Heart right ventricle (tissue), 16 donors: Measurements from ENCODE around the gene DUSP7. TPM values are rescaled to one million over a fixed set of nuclear protein-coding genes. Genes with fewer than 3 reads are reported as not detected.

Experiments
- ATAC-seq, 8 donors: fragments of 200-7000 bp; cut with Tn5 transposase; one replicate each; pipeline ENCODE4 v1.9.1; 2020; ENCODE audit warnings: mild to moderate bottlenecking in 8 of 8, moderate library complexity in 8 of 8, moderate number of reproducible peaks in 1 of 8
- DNase-seq, 2 donors: peaks; one replicate each; pipeline ENCODE4 v3.0.0-alpha.2; 2020
- H3K27ac ChIP-seq, 10 donors: fragments of 200-600 bp; sonication (generic) in 2 of 10; one replicate each; pipeline versions ENCODE4 v1.5.0 to v1.8.0; 2020 to 2022; ENCODE audit warnings: mild to moderate bottlenecking in 3 of 10
- H3K27me3 ChIP-seq, 7 donors: fragments of 200-600 bp; one replicate each; pipeline ENCODE4 v1.8.0; 2021 to 2022; ENCODE audit warnings: mild to moderate bottlenecking in 2 of 7
- H3K36me3 ChIP-seq, 9 donors: fragments of 200-600 bp; sonication (generic) in 1 of 9; one replicate each; pipeline versions ENCODE4 v1.5.0 to v1.8.0; 2020 to 2022; ENCODE audit warnings: mild to moderate bottlenecking in 2 of 9
- H3K4me1 ChIP-seq, 9 donors: fragments of 200-600 bp; sonication (generic) in 1 of 9; one replicate each; pipeline versions ENCODE4 v1.5.0 to v1.8.0; 2020 to 2022; ENCODE audit warnings: mild to moderate bottlenecking in 4 of 9
- H3K4me3 ChIP-seq, 10 donors: fragments of 200-600 bp; sonication (generic) in 2 of 10; one replicate each; pipeline versions ENCODE4 v1.5.0 to v1.8.0; 2020 to 2022; ENCODE audit warnings: mild to moderate bottlenecking in 7 of 10, moderate library complexity in 2 of 10
- H3K9me3 ChIP-seq, 11 donors: fragments of 200-600 bp in 10 of 11; sonication (generic) in 2 of 11; one replicate each; pipeline versions ENCODE4 v1.5.0 to v1.8.0; 2013 to 2022; ENCODE audit warnings: mild to moderate bottlenecking in 2 of 11, control low read depth in 1 of 11, moderate library complexity in 1 of 11
- CTCF ChIP-seq, 9 donors: fragments of 200-600 bp; sonication (generic) in 2 of 9; IDR thresholded peaks; one replicate each; pipeline versions ENCODE4 v1.5.0 to v1.8.0; 2021 to 2022; ENCODE audit warnings: antibody characterized with exemption in 9 of 9, mild to moderate bottlenecking in 5 of 9, moderate library complexity in 1 of 9
- WGBS, 2 donors: extraction: QIAGEN DNeasy Blood & Tissue Kit; methylation state at CpG; one replicate each; pipeline ENCODE4 v1.1.7; 2013; ENCODE audit warnings: inconsistent platforms in 1 of 2; 5-methylcytosine and 5-hydroxymethylcytosine counted together
- intact Hi-C, 10 donors: fragments of 100-400 bp; cut with DNase I; formaldehyde crosslinking; loops; one replicate each; pipeline versions ENCODE4 v1.11.1 to v1.14.2; 2022
- polyA plus RNA-seq, 2 donors: library from polyadenylated mRNA; stranded (reverse); fragments of 200-250 nt; gene quantifications; one replicate each; pipeline ENCODE4 v1.2.3, GENCODE V29; 2013
- total RNA-seq, 10 donors: library from RNA; stranded (reverse); fragmentation: NEBNext Ultra II Directional in 3 of 10; extraction: Animal tissue kit (Norgen Biotek cat#: 25700) in 3 of 10; gene quantifications; one replicate each; pipeline versions ENCODE4 v1.2.1 to v1.2.4, GENCODE V29; 2021 to 2023
- donor health status: Arrhythmogenic right ventricular cardiomyopathy.
- donor health status: ischemic (EF 13 %, LVEDD 7.1; RV severe dilation, severe dysfunction).
- donor health status: healthy with polysubstance abuse.
- donor health status: DM: no; HTN: yes; CAD: no.
- donor health status: DM: no; HTN: no; CAD: no.
- donor health status: ischemic (EF 25% LVEDD 6.9; RV normal size, moderate dysfunction).
- donor health status: ischemic (EF 25% LVEDD 5.7; RV mildly dilated, moderate dysfunction).
- donor health status: healthy.
- donor health status: DM: yes; HTN: yes; CAD: no.
- donor health status: Ischemic cardiomyopathy.
- donor health status: ischemic (EF 35%, LVEDD 5.7; RV mildly dilated, moderate dysfunction).
- donor health status: nonischemic (EF 11% LVEDD 7.7; RV severe dilation, severe dysfunction).
- donor health status: DM: yes; HTN: yes; CAD: no.
- donor health status: PGD.
- donor health status: ischemic (EF 29% LVEDD 5.4; RV normal size, mild dysfunction).
- donor health status: nonischemic (EF 23%, LVEDD 6.1; RV moderate dilation, normal function).

The DUSP7 gene
- total and polyA plus RNA-seq, 12 donors = 10.4 to 29.7 (median 15.8) TPM

- DNase-seq (no peak), ATAC-seq (peak in 4 of 8 donors; percentile 13 to 45 (median 22))
- Histone ChIP-seq H3K9me3 (no peaks in the 10 kb centered on the region), H3K4me1 (peaks cover 7 to 50% (median 26%) of the 10 kb centered on the region in 9 donors), H3K36me3 (no peaks in the 10 kb centered on the region), H3K27ac (peak overlapping the region in 2 of 10 donors; percentile 23 to 36), H3K4me3 (no peak overlapping the region), H3K27me3 (no peaks in the 10 kb centered on the region)
- intact Hi-C loops = loop anchor here in 3 of 10 donors (5.0 kb wide), 3 partner anchors 35 to 535 kb away; no protein-coding TSS in a partner anchor
- no peak for TF ChIP-seq CTCF (IDR thresholded peaks at IDR 0.05)
- WGBS, 2 donors = 49 to 62% methylated on average over 7 of the region's 7 CpGs
Observed at GRCh38 chr3:52012699-52013098, 43.7 kb downstream of the DUSP7 start.

- Histone ChIP-seq H3K27ac (no peak overlapping the region), H3K27me3 (no peaks in the 10 kb centered on the region), H3K9me3 (no peaks in the 10 kb centered on the region), H3K36me3 (no peaks in the 10 kb centered on the region), H3K4me3 (no peak overlapping the region), H3K4me1 (peaks cover 16 to 51% (median 33%) of the 10 kb centered on the region in 9 donors)
- intact Hi-C loops = loop anchor here in 3 of 10 donors (5.0 kb wide), 3 partner anchors 37 to 537 kb away; no protein-coding TSS in a partner anchor
- DNase-seq (no peak), ATAC-seq (no peak)
- no peak for TF ChIP-seq CTCF (IDR thresholded peaks at IDR 0.05)
Observed at GRCh38 chr3:52010431-52010830, 45.9 kb downstream of the DUSP7 start.

GRCh38 chr3:52007291-52007690 lies 49.1 kb downstream of the DUSP7 start:
- H3K27me3 ChIP-seq = no peaks in the 10 kb centered on the region
- DNase-seq (no peak), ATAC-seq (no peak)
- H3K36me3 ChIP-seq = no peaks in the 10 kb centered on the region
- H3K27ac ChIP-seq = peak overlapping the region in 3 of 10 donors; percentile 22 to 83 (median 77)
- intact Hi-C loops = loop anchor here in 4 of 10 donors (5.0 to 10.0 kb wide), 2 partner anchors 40 to 208 kb away; no protein-coding TSS in a partner anchor
- no peak overlapping the region for H3K4me3 ChIP-seq
- WGBS, 2 donors = 33 to 37% methylated on average over 4 of the region's 4 CpGs
- no peaks in the 10 kb centered on the region for H3K9me3 ChIP-seq
- peaks cover 22 to 46% (median 38%) of the 10 kb centered on the region in 9 donors for H3K4me1 ChIP-seq
- no peak for TF ChIP-seq CTCF (IDR thresholded peaks at IDR 0.05)

GRCh38 chr3:52006820-52007133 lies 49.6 kb downstream of the DUSP7 start:
- TF ChIP-seq CTCF (IDR thresholded peaks at IDR 0.05) = no peak
- ATAC-seq (no peak), DNase-seq (no peak)
- peaks cover 22 to 46% (median 38%) of the 10 kb centered on the region in 9 donors for H3K4me1 ChIP-seq
- 64 to 84% methylated on average over 6 of the region's 6 CpGs for WGBS, 2 donors
- peak overlapping the region in 4 of 10 donors; percentile 22 to 83 (median 56) for H3K27ac ChIP-seq
- intact Hi-C loops = loop anchor here in 4 of 10 donors (5.0 to 10.0 kb wide), 2 partner anchors 41 to 208 kb away; no protein-coding TSS in a partner anchor
- no peaks in the 10 kb centered on the region for H3K9me3 ChIP-seq
- H3K4me3 ChIP-seq = no peak overlapping the region
- no peaks in the 10 kb centered on the region for H3K27me3 ChIP-seq
- H3K36me3 ChIP-seq = no peaks in the 10 kb centered on the region
